GM12874 (cell line): ENCODE data around the gene COLEC12.

Experiments used
- CTCF ChIP-seq: IDR thresholded peaks from 2 replicates; pipeline ENCODE4 v1.5.1; 2011; ENCODE audit warnings: low read depth, mild to moderate bottlenecking, control low read depth, low read length, moderate library complexity; ENCODE audit not compliant: insufficient read depth

The COLEC12 gene

GRCh38 chr18:415047-415446 lies 85.5 kb downstream of the COLEC12 start:
- no peak for TF ChIP-seq CTCF

DNA sequence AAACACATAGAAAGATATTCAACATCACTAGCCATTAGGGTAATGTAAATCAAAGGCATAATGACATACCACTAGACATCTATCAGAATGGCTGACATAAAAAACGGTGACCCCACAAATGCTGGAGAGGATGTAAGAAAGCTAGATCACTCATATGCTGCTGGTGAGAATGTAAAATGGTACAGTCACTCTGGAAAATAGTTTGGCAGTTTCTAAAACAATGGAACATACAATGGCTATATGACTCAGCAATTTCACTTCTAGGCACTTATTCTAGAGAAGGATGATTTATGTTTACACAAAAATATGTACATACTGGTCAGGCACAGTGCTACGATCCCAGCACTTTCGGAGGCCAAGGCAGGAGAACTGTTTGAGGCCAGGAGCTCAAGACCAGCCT lies 87.3 kb downstream of the COLEC12 start:
- no peak for TF ChIP-seq CTCF

- TF ChIP-seq CTCF: no peak
Measured at GRCh38 chr18:410047-410455, 90.5 kb downstream of the COLEC12 start.

GRCh38 chr18:408367-408766 lies 92.1 kb downstream of the COLEC12 start:
- no peak for TF ChIP-seq CTCF

DNA sequence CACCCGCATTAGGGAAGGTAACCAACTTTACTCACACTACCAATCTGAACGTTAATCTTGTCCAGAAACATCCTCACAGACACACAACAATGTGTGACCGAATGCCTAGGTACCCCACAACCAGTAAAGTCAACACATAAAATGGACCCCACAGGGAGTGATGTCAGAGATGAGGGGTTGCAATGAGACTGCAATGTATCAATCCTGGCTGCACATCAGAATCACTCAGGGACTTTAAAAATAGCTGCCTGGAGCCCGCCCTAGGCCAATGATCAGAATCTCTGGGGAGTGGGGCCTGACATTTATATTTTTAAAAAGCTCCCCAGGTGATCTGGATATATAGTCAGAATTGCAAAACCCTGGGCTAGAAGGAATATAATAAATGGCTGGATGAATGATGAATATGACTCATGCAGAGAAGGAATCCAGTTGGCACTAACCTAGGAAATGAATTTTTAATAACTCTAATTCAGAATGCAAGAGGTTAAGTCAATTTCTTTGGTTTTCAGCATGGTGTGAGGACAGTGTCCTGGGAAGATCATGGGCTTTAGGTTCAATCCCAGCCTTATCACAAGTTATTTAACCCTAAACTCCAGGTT lies 92.8 kb downstream of the COLEC12 start:
- TF ChIP-seq CTCF: no peak

- no peak for TF ChIP-seq CTCF
Measured at GRCh38 chr18:407191-407590, 93.3 kb downstream of the COLEC12 start.

- TF ChIP-seq CTCF: no peak
Measured at GRCh38 chr18:406677-407076, 93.8 kb downstream of the COLEC12 start.

DNA sequence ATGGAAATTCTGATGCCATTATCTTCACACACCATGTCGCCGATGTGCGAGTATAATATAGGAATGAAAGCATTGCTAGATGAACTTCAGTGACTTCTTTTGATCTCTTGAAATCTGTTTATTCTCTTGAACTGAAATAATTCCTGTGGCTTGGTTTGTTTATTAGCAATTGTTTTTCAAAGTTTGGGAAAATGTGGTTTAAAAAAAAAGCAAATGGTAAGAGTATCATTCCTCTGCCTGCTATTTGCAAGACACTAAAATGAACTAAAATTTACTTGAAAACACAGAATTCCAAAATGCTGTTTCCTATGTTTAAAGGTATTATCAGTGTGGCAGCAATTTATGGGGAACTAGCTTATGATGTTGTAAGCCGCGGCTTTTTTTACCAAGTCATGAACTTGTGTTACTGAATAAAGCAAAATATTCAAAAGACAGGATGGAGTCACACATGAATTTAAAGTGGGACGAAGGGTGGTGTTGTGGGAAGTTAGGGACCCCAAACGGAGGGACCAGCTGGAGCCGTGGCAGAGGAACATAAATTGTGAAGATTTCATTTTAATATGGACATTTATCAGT lies 96.4 kb downstream of the COLEC12 start:
- TF ChIP-seq CTCF: no peak
